Cardiac fibroblast (primary cell): ENCODE data around the gene NATD1.

Experiments used
- DNase-seq, 2 donors: peaks; one replicate each; pipeline versions ENCODE4 v3.0.0 to v3.0.0-alpha.2; 2010; ENCODE audit warnings: low read depth in 2 of 2
- H3K4me3 ChIP-seq, 2 donors: replicated peaks in 1 of 2; 1 replicate in 1 of 2; 2 replicates in 1 of 2; pipeline ENCODE4 v1.5.1; 2011; ENCODE audit warnings: low read depth in 2 of 2, low read length in 2 of 2, mild to moderate bottlenecking in 2 of 2, moderate library complexity in 1 of 2
- CTCF ChIP-seq: IDR thresholded peaks from one replicate; pipeline ENCODE4 v1.5.1; 2011; ENCODE audit warnings: low read depth, mild to moderate bottlenecking, low read length, inconsistent platforms

NATD1 gene

GRCh38 chr17:21252796-21253645 is at the start of gene NATD1:
Gene NATD1 (minus strand): TSS chr17:21253410. CDS start chr17:21253264, 146 bp downstream.
- H3K4me3 ChIP-seq: peak within 1 kb of the TSS; percentile 61 to 63
- no peak for TF ChIP-seq CTCF
- DNase-seq: peak; percentile 84 to 88

GRCh38 chr17:21301593-21302550 is 48.7 kb upstream of the NATD1 start:
- DNase-seq: no peak
- TF ChIP-seq CTCF: no peak

GRCh38 chr17:21300601-21301571 is 47.7 kb upstream of the NATD1 start:
- no peak for DNase-seq
- no peak overlapping the region for H3K4me3 ChIP-seq
- no peak for TF ChIP-seq CTCF

More at GRCh38 chr17:21301593-21302550, 48.7 kb upstream of the NATD1 start:
- no peak overlapping the region for H3K4me3 ChIP-seq

- H3K4me3 ChIP-seq: no peak overlapping the region
- TF ChIP-seq CTCF: no peak
- no peak for DNase-seq
These were observed 46.9 kb upstream of the NATD1 start for GRCh38 chr17:21299981-21300600.

- no peak for TF ChIP-seq CTCF
- H3K4me3 ChIP-seq: no peak overlapping the region
- DNase-seq: no peak
These were observed 45.8 kb upstream of the NATD1 start for GRCh38 chr17:21298983-21299519.
